Medulla oblongata (tissue), 1 donor: ENCODE data around the gene AP2A2.
"Not testable (repeated sequence)": the region's sequence is repeated elsewhere in the genome, so short reads cannot be mapped to it uniquely, and the experiment has no call there.

Experiments
- DNase-seq: peaks from one replicate; pipeline ENCODE4 v3.0.0-alpha.2; 2015; ENCODE audit errors: extremely low spot score

Gene AP2A2

GRCh38 chr11:954392-955153 is 28.9 kb downstream of the AP2A2 start:
- no peak for DNase-seq

GRCh38 chr11:955154-956063 is 29.7 kb downstream of the AP2A2 start:
- DNase-seq = no peak

- no peak for DNase-seq
Measured at GRCh38 chr11:957212-957920, 31.7 kb downstream of the AP2A2 start.

GRCh38 chr11:958101-958500 is 32.4 kb downstream of the AP2A2 start:
- no peak for DNase-seq

GRCh38 chr11:959027-959426 is 33.4 kb downstream of the AP2A2 start:
- DNase-seq = no peak

- DNase-seq = no peak
Measured at GRCh38 chr11:959608-960007, 33.9 kb downstream of the AP2A2 start.

- not testable (repeated sequence) for DNase-seq
Measured at GRCh38 chr11:961310-961920, 35.7 kb downstream of the AP2A2 start.

GRCh38 chr11:961921-962320 is 36.3 kb downstream of the AP2A2 start:
- DNase-seq = no peak

GRCh38 chr11:962688-963087 is 37.0 kb downstream of the AP2A2 start:
- no peak for DNase-seq

- no peak for DNase-seq
Measured at GRCh38 chr11:963852-964251, 38.2 kb downstream of the AP2A2 start.

- DNase-seq = no peak
Measured at GRCh38 chr11:965206-965775, 39.6 kb downstream of the AP2A2 start.

- no peak for DNase-seq
Measured at GRCh38 chr11:967995-968751, 42.5 kb downstream of the AP2A2 start.

GRCh38 chr11:968822-969221 is 43.2 kb downstream of the AP2A2 start:
- no peak for DNase-seq

GRCh38 chr11:969651-970205 is 44.1 kb downstream of the AP2A2 start:
- DNase-seq = no peak

GRCh38 chr11:970319-970871 is 44.7 kb downstream of the AP2A2 start:
- DNase-seq = no peak

GRCh38 chr11:971092-971690 is 45.5 kb downstream of the AP2A2 start:
- no peak for DNase-seq

GRCh38 chr11:971731-972365 is 46.2 kb downstream of the AP2A2 start:
- DNase-seq = no peak

- DNase-seq = no peak
Measured at GRCh38 chr11:972523-973211, 47.0 kb downstream of the AP2A2 start.

GRCh38 chr11:973237-973636 is 47.6 kb downstream of the AP2A2 start:
- no peak for DNase-seq
